Measurements from ENCODE around the gene FBXO31. TPM values are rescaled to one million over a fixed set of nuclear protein-coding genes. Genes with fewer than 3 reads are reported as not detected.

Gene FBXO31
- total RNA-seq, 1 donor from 2014 or later, result 33.5 TPM

GRCh38 chr16:87293990-87294389, 89.6 kb downstream of the FBXO31 start:
- DNase-seq (ENCODE audit: extremely low read depth, low read depth, low spot score), result no peak

GRCh38 chr16:87291944-87292343, 91.6 kb downstream of the FBXO31 start:
- no peak for DNase-seq (ENCODE audit: extremely low read depth, low read depth, low spot score)

- no peak for DNase-seq (ENCODE audit: extremely low read depth, low read depth, low spot score)
Observed at GRCh38 chr16:87288753-87289362, 94.7 kb downstream of the FBXO31 start.

GRCh38 chr16:87286839-87287626, 96.5 kb downstream of the FBXO31 start:
- DNase-seq (ENCODE audit: extremely low read depth, low read depth, low spot score), result no peak

DNA sequence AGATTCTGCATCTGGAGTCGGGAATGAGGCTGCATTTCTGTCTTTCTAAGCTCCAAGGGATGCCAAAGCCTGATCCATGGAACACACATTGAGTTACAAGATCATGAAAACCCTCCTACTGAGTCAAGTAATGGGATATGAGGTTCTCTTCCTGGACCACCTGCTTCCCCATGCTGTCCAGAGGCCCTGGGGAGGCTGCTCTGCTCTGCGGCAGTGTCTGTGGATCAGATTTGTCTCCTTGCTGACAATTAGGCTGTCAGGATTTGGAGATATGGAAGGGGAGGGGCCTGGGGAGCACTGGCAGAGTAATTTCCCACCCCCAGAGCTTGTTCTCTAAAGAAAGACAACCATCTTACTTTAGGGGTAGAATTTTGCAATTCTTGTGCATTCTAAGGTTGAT, 99.4 kb downstream of the FBXO31 start:
- DNase-seq (ENCODE audit: extremely low read depth, low read depth, low spot score), result no peak

- no peak for DNase-seq (ENCODE audit: extremely low read depth, low read depth, low spot score)
Observed at GRCh38 chr16:87279094-87279658, 104.4 kb downstream of the FBXO31 start.

GRCh38 chr16:87278191-87279093, 105.1 kb downstream of the FBXO31 start:
- no peak for DNase-seq (ENCODE audit: extremely low read depth, low read depth, low spot score)

Other genes with a start within 250 kb of the FBXO31 start
- 1.6 and 3.5 TPM in 2 replicates for gene C16orf95, start 66.4 kb downstream of the FBXO31 start, total RNA-seq
- 105 and 142 TPM in 2 replicates for gene MAP1LC3B, start 8.6 kb upstream of the FBXO31 start, total RNA-seq
- 7.1 and 20.1 TPM in 2 replicates for gene ZCCHC14, start 109.2 kb upstream of the FBXO31 start, total RNA-seq
- gene JPH3, start 218.7 kb upstream of the FBXO31 start, total RNA-seq, result 0.23 and 1.0 TPM in 2 replicates

Measured in glomerular endothelial cell (primary cell).